HepG2 (cell line): Measurements from ENCODE around the gene HINT2. TPM values are rescaled to one million over a fixed set of nuclear protein-coding genes. Genes with fewer than 3 reads are reported as not detected.
A peak's percentile ranks its signal among the peaks of the same experiment; 100 is the strongest.

Experiments used
- ATAC-seq: fragments of 200-7000 bp; cut with Tn5 transposase; 3 replicates; pipeline ENCODE4 v1.9.1; 2020; ENCODE audit warnings: mild to moderate bottlenecking, moderate library complexity
- BruUV-seq: library from RNA; stranded (reverse); fragments of 400-500 nt; replicated peaks from 2 replicates; lab custom pipeline; 2021; lab: Mats Ljungman, UMichigan
- CTCF ChIA-PET: fragments of 300-600 bp; formaldehyde crosslinking; extraction: SDS; loops from one replicate; lab custom pipeline; 2021; ENCODE audit warnings: low total read pairs, inconsistent platforms, low intra/inter-chr PET ratio; lab: Yijun Ruan, JAX
- POLR2A ChIA-PET: fragments of 350-600 bp; sonication (Branson Sonifier 250); formaldehyde crosslinking; loops from one replicate; lab custom pipeline; 2020; ENCODE audit warnings: antibody characterized with exemption, inconsistent platforms; lab: Yijun Ruan, JAX
- DNase-seq: peaks from one replicate; pipeline ENCODE4 v3.0.0-alpha.2; 2015; ENCODE audit warnings: low spot score
- FAIRE-seq: peaks from 3 replicates; lab custom pipeline; 2011; peaks lifted over from hg19 to GRCh38; lab: Jason Lieb, UNC
- H2AFZ ChIP-seq: one replicate; pipeline ENCODE4 v1.6.1; 2011; ENCODE audit warnings: low read length, inconsistent platforms
- H3K27ac ChIP-seq: fragments of 300-600 bp; 3 replicates; pipeline ENCODE4 v1.8.0; 2011; ENCODE audit warnings: mixed run types, mild to moderate bottlenecking, mixed read lengths, low read length, inconsistent platforms; ENCODE audit not compliant: insufficient read depth; ENCODE audit errors: extremely low read length
- H3K27me3 ChIP-seq, 2 experiments: fragments of 200-600 bp in 1 of 2; 2 replicates in 1 of 2; 3 replicates in 1 of 2; pipeline versions ENCODE4 v1.6.0 to v1.8.0; 2011; ENCODE audit warnings: low read length in 2 of 2, mild to moderate bottlenecking in 2 of 2, moderate library complexity in 2 of 2, inconsistent platforms in 1 of 2; ENCODE audit not compliant: insufficient read depth in 2 of 2, control insufficient read depth in 1 of 2
- H3K36me3 ChIP-seq, 2 experiments: fragments of 200-600 bp in 1 of 2; replicated peaks in 1 of 2; 2 replicates in 1 of 2; 3 replicates in 1 of 2; pipeline versions ENCODE4 v1.5.1 to v1.8.0; 2011; ENCODE audit warnings: low read length in 2 of 2, inconsistent platforms in 1 of 2; ENCODE audit not compliant: insufficient read depth in 2 of 2, control insufficient read depth in 1 of 2
- H3K4me1 ChIP-seq: 2 replicates; pipeline ENCODE4 v1.5.1; 2012; ENCODE audit warnings: low read length, inconsistent platforms; ENCODE audit not compliant: insufficient read depth
- H3K4me2 ChIP-seq: 2 replicates; pipeline ENCODE4 v1.6.0; 2011; ENCODE audit warnings: low read depth, low read length, inconsistent platforms
- H3K4me3 ChIP-seq, 3 experiments: fragments of 200-600 bp in 1 of 3; sonication (generic), shearing (Covaris generic) in 1 of 3; replicated peaks in 1 of 3; 2 replicates each; pipeline ENCODE4 v1.5.1; 2011 to 2016; ENCODE audit warnings: low read length in 3 of 3, inconsistent platforms in 2 of 3, low read depth in 2 of 3, mild to moderate bottlenecking in 2 of 3, control low read depth in 1 of 3, mixed read lengths in 1 of 3; ENCODE audit not compliant: insufficient read depth in 1 of 3
- H3K79me2 ChIP-seq: one replicate; pipeline ENCODE4 v1.6.1; 2011; ENCODE audit warnings: low read length, inconsistent platforms; ENCODE audit not compliant: insufficient read depth
- H3K9ac ChIP-seq: 2 replicates; pipeline ENCODE4 v1.6.0; 2011; ENCODE audit warnings: mild to moderate bottlenecking, low read depth, low read length, inconsistent platforms; ENCODE audit not compliant: insufficient read depth
- H3K9me3 ChIP-seq: 2 replicates; pipeline ENCODE4 v1.5.1; 2012; ENCODE audit warnings: mild to moderate bottlenecking, low read length
- H4K20me1 ChIP-seq: 2 replicates; pipeline ENCODE4 v1.6.0; 2011; ENCODE audit warnings: inconsistent platforms, mild to moderate bottlenecking, low read length, moderate library complexity; ENCODE audit not compliant: insufficient read depth
- CBX2 ChIP-seq, 2 experiments: fragments of 200-600 bp in 1 of 2; sonication (generic); formaldehyde crosslinking in 1 of 2; IDR thresholded peaks; 2 replicates each; pipeline versions ENCODE4 v1.7.0 to v1.8.1; 2018 to 2022; ENCODE audit warnings: low read depth in 2 of 2, low read length in 1 of 2, mild to moderate bottlenecking in 1 of 2, missing genetic modification reagents in 1 of 2
- ESRRA ChIP-seq: sonication (generic); formaldehyde crosslinking; IDR thresholded peaks from 2 replicates; pipeline ENCODE4 v1.5.1; 2020; ENCODE audit warnings: mild to moderate bottlenecking, low read depth, missing genetic modification reagents
- HDAC2 ChIP-seq: sonication (generic); formaldehyde crosslinking; IDR thresholded peaks from 2 replicates; pipeline ENCODE4 v1.4.0; 2020; ENCODE audit warnings: missing genetic modification reagents
- HMG20A ChIP-seq: IDR thresholded peaks from 2 replicates; pipeline ENCODE4 v1.6.1; 2016; ENCODE audit warnings: borderline replicate concordance
- HNF4A ChIP-seq: sonication (generic); formaldehyde crosslinking; IDR thresholded peaks from 2 replicates; pipeline ENCODE4 v1.4.0; 2020; ENCODE audit warnings: missing genetic modification reagents
- PLRG1 ChIP-seq: fragments of 450-650 bp; conservative IDR thresholded peaks from 2 replicates; pipeline ENCODE4 v1.6.1; 2016
- RERE ChIP-seq: IDR thresholded peaks from 2 replicates; pipeline ENCODE4 v1.6.1; 2016; ENCODE audit warnings: low read depth, missing genetic modification reagents, missing compliant biosample characterization
- SKI ChIP-seq: fragments of 450-650 bp; IDR thresholded peaks from one replicate; pipeline ENCODE4 v1.6.1; 2018; ENCODE audit warnings: mild to moderate bottlenecking; ENCODE audit not compliant: partially characterized antibody
- THAP11 ChIP-seq: IDR thresholded peaks from 2 replicates; pipeline ENCODE4 v1.6.1; 2016; ENCODE audit warnings: missing biosample characterization, missing genetic modification reagents
- ZNF598 ChIP-seq: sonication (generic); formaldehyde crosslinking; IDR thresholded peaks from 2 replicates; pipeline ENCODE4 v1.5.1; 2020; ENCODE audit warnings: mild to moderate bottlenecking, missing genetic modification reagents, borderline replicate concordance
- WGBS: methylation state at CpG from one replicate; pipeline ENCODE4 v1.1.6; 2017; ENCODE audit warnings: low lambda C conversion rate; 5-methylcytosine and 5-hydroxymethylcytosine counted together
- in situ Hi-C: cut with HindIII; loops from 2 replicates; pipeline ENCODE4 v1.10.0; 2017; ENCODE audit warnings: low pct_unique_long_range_greater_than_20kb; ENCODE audit not compliant: extremely low pct_ligation_motif_present
- intact Hi-C: fragments of 100-400 bp; cut with micrococcal nuclease; formaldehyde crosslinking; loops from one replicate; pipeline ENCODE4 v1.10.0; 2022; ENCODE audit not compliant: unreplicated experiment
- polyA plus RNA-seq, 8 experiments: library from polyadenylated mRNA; depleted of rRNA in 3 of 8; stranded (reverse) in 7 of 8; unstranded in 1 of 8; fragments of >200 nt; fragmentation: Illumina TruSeq in 4 of 8; extraction: Trizol in 4 of 8; gene quantifications; 2 replicates each; pipeline versions ENCODE4 v1.2.1 to v1.2.3, GENCODE V29; 2011 to 2016; ENCODE audit warnings: low read depth in 4 of 8, missing spikeins in 1 of 8, mixed read lengths in 1 of 8; ENCODE audit not compliant: insufficient read depth in 1 of 8
- total RNA-seq, 5 experiments: library from RNA; depleted of rRNA; stranded (reverse); fragments of >200 nt; fragmentation: Illumina TruSeq; extraction: Trizol; gene quantifications; 2 replicates each; pipeline ENCODE4 v1.2.3, GENCODE V29; 2016; ENCODE audit warnings: low read depth in 1 of 5
- TF ChIP-seq, protein P1 (sequence below): sonication (generic); formaldehyde crosslinking; conservative IDR thresholded peaks from 2 replicates; pipeline ENCODE4 v1.4.0; 2020; ENCODE audit warnings: missing genetic modification reagents
- TF ChIP-seq, protein P2 (sequence below): sonication (generic); formaldehyde crosslinking; IDR thresholded peaks from 2 replicates; pipeline ENCODE4 v1.4.0; 2020; ENCODE audit warnings: mild to moderate bottlenecking, missing genetic modification reagents

Gene HINT2
- total and polyA plus RNA-seq, 2 of the 13 experiments (the other 11 are each of a cell fraction or from before 2014, with no cell fraction given), result 37.9 to 56.2 TPM

DNA sequence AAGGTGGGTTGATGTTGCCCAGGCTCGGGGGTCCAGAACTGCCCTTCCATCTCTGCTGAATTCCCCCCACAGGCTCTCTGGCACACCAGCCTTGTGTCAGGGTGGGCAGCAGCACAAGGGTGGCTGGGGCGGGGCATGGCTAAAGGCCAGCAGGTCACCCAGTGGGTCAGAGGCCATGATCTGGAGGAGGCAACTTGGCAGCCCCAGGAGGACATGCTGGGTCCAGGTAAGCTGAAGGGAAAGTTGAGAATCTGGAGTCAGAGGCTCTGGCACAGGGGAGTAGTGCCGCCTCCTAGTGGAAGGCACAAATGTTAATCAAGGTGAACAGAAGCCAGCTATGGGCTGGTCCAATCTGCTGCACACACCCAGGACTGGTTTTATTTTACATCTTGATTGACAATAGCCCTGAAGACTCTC lies 20.4 kb upstream of the HINT2 start (continued):
- TF ChIP-seq HNF4A (CRISPR knock-in tag) (no peak), RERE (CRISPR knock-in tag) (no peak)
- TF ChIP-seq, protein P1, sequence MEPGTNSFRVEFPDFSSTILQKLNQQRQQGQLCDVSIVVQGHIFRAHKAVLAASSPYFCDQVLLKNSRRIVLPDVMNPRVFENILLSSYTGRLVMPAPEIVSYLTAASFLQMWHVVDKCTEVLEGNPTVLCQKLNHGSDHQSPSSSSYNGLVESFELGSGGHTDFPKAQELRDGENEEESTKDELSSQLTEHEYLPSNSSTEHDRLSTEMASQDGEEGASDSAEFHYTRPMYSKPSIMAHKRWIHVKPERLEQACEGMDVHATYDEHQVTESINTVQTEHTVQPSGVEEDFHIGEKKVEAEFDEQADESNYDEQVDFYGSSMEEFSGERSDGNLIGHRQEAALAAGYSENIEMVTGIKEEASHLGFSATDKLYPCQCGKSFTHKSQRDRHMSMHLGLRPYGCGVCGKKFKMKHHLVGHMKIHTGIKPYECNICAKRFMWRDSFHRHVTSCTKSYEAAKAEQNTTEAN, result no peak

DNA sequence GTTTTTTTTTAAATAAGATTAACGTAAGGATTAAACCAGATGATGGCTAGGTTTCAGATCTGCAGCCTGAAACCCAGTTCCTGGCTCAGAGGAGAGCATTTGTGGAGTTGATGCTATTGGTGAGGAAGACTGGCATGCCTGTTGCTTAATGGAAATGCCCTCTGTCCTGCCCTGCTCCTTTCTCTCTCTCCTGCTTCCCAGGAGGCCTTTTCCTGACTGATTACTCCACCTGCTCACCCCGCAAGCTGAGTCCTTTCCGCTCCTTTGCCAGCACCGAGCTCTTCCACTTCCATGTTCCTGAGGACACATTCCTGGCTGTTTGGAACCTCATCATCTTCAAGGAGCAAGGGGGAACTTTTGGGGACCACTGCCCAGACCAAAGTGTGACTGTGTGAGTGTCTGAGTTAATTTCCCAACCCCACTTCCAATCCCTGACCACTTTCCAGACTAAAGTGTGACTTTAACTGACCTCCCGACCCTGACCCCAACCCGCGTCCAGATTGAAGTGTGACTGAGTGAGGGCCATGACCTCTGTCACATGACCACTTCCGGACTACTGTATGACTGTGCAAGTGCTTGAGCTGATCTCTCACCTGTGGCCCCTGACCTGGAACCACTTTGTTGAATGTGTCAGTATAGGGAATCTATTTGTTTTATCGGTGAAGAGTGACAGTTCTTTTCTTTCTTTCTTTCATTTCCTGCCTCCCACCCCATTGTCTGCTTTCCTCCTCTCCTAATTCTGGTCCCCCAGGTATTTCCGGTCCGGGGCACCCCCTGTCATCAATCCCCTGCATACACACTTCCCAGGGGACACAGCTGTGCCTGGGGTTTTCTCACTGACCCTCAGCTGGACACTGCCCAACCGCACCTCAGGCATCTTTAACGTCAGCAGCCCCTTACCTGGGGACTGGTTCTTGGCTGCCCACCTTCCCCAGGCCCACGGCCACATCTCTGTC lies 19.7 kb upstream of the HINT2 start:
- DNase-seq (peak; percentile 37), FAIRE-seq (peak; percentile 57), ATAC-seq (peak; percentile 38)
- H3K27ac ChIP-seq, result peak overlapping the region; percentile 43
- POLR2A ChIA-PET, result interaction anchor here (2.3 kb wide), 1 partner anchor 20 kb away, joined by 9 read pairs; the partner anchor contains the start of gene HINT2
- CTCF ChIA-PET, result no interaction called here
- H3K36me3 ChIP-seq, result no peaks in the 10 kb centered on the region
- no peaks in the 10 kb centered on the region for H3K79me2 ChIP-seq
- BruUV-seq, result no TSS peak
- intact Hi-C loops, result no loop called here
- 55% methylated on average over 12 of the region's 14 CpGs for WGBS
- H3K4me3 ChIP-seq, result no peak overlapping the region; a peak in 1 of 6 replicates
- no peaks in the 10 kb centered on the region; a peak in 1 of 5 replicates for H3K27me3 ChIP-seq
- no peaks in the 10 kb centered on the region for H3K9me3 ChIP-seq
- H3K4me1 ChIP-seq, result peaks cover 60% of the 10 kb centered on the region
- no peak overlapping the region for H3K9ac ChIP-seq
- no peaks in the 10 kb centered on the region for H4K20me1 ChIP-seq
- H2AFZ ChIP-seq, result no peak overlapping the region
- peak overlapping the region; percentile 47 for H3K4me2 ChIP-seq
- in situ Hi-C loops, result no loop called here
- TF ChIP-seq CBX2 (IDR thresholded peaks at IDR 0.05; ENCODE audit: low read depth, low read length) (no peak), CBX2 (CRISPR knock-in tag; IDR thresholded peaks at IDR 0.05; ENCODE audit: low read depth) (no peak), THAP11 (CRISPR knock-in tag) (peak; percentile 74), SKI (no peak), HMG20A (CRISPR knock-in tag) (peak; percentile 55; the same call in 1 of the 2 replicates), ESRRA (CRISPR knock-in tag) (peak; percentile 90), ZNF598 (no peak), HDAC2 (CRISPR knock-in tag) (peak; percentile 20; the same call in 1 of the 2 replicates), PLRG1 (no peak)
- TF ChIP-seq, protein P2, sequence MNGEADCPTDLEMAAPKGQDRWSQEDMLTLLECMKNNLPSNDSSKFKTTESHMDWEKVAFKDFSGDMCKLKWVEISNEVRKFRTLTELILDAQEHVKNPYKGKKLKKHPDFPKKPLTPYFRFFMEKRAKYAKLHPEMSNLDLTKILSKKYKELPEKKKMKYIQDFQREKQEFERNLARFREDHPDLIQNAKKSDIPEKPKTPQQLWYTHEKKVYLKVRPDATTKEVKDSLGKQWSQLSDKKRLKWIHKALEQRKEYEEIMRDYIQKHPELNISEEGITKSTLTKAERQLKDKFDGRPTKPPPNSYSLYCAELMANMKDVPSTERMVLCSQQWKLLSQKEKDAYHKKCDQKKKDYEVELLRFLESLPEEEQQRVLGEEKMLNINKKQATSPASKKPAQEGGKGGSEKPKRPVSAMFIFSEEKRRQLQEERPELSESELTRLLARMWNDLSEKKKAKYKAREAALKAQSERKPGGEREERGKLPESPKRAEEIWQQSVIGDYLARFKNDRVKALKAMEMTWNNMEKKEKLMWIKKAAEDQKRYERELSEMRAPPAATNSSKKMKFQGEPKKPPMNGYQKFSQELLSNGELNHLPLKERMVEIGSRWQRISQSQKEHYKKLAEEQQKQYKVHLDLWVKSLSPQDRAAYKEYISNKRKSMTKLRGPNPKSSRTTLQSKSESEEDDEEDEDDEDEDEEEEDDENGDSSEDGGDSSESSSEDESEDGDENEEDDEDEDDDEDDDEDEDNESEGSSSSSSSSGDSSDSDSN (CRISPR knock-in tag), result no peak
